Measurements from ENCODE around the gene SLC25A25. TPM values are rescaled to one million over a fixed set of nuclear protein-coding genes. Genes with fewer than 3 reads are reported as not detected.

SLC25A25 gene
- total and polyA plus RNA-seq, 9 of the 15 experiments (the other 6 are each of a cell fraction or from before 2014, with no cell fraction given): 0.07 to 35.9 (median 23.2) TPM

GRCh38 chr9:128105538-128106175 lies 37.6 kb downstream of the SLC25A25 start:
- peaks cover 15% of the 10 kb centered on the region for H3K79me2 ChIP-seq (ENCODE audit: control insufficient read depth, insufficient read depth, low read length)
- H3K4me1 ChIP-seq (replicated peaks in 1 of 2; ENCODE audit: control insufficient read depth in 2 of 2, insufficient read depth in 2 of 2, low read length in 2 of 2): peaks cover 13 to 63% of the 10 kb centered on the region in 2 experiments; a peak in 4 of 5 replicates
- no peak for DNase-seq (ENCODE audit: extremely low read depth in 1 of 4, low spot score in 3 of 4)
- FAIRE-seq: no peak
- in situ Hi-C loops (cut with MboI): no loop called here
- ATAC-seq: no peak
- H3K4me3 ChIP-seq: no peak overlapping the region
- H3K36me3 ChIP-seq (ENCODE audit: control insufficient read depth, insufficient read depth, low read length): peaks cover 87% of the 10 kb centered on the region
- no peaks in the 10 kb centered on the region for H3K27me3 ChIP-seq (ENCODE audit: control insufficient read depth in 2 of 2, insufficient read depth in 2 of 2, low read length in 2 of 2)
- no peak overlapping the region for H3K27ac ChIP-seq (ENCODE audit: extremely low read depth, low read depth, low read length)
- ChIA-PET CTCF (ENCODE audit: low intra/inter-chr PET ratio) (no interaction called here), POLR2A (interaction anchor here (1.5 to 1.7 kb wide), 2 partner anchors 10 to 11 kb away, joined by 8 to 14 read pairs; no protein-coding TSS in a partner anchor)
- H4K20me1 ChIP-seq (replicated peaks; ENCODE audit: control insufficient read depth, insufficient read depth, low read length): no peaks in the 10 kb centered on the region
- BruUV-seq (replicated peaks): no TSS peak
- no peak overlapping the region for H3K9ac ChIP-seq (ENCODE audit: insufficient read depth in 1 of 2, low read depth in 2 of 2, low read length in 2 of 2)
- TF ChIP-seq NFE2L1 (tag; IDR thresholded peaks at IDR 0.05; ENCODE audit: borderline replicate concordance, low read depth) (no peak), RBM22 (IDR thresholded peaks at IDR 0.05; ENCODE audit: low read depth, low read length, poor library complexity, severe bottlenecking) (peak; percentile 4)
- no peak overlapping the region for H2AFZ ChIP-seq (ENCODE audit: low read depth, low read length)
- no peaks in the 10 kb centered on the region for H3K9me3 ChIP-seq (replicated peaks; ENCODE audit: control insufficient read depth, insufficient read depth, low read depth, low read length)
- no peak overlapping the region for H3K4me2 ChIP-seq (ENCODE audit: insufficient read depth, low read length)
- WGBS (ENCODE audit: insufficient coverage, low coverage, missing lambda C conversion rate): 95% methylated on average over 18 of the region's 21 CpGs
- no peaks in the 10 kb centered on the region for H3K9me1 ChIP-seq (ENCODE audit: control insufficient read depth, insufficient read depth, low read length)
- intact Hi-C loops (cut with micrococcal nuclease): no loop called here

- FAIRE-seq (no peak), DNase-seq (ENCODE audit: extremely low read depth in 1 of 4, low spot score in 3 of 4) (no peak), ATAC-seq (no peak)
- no peak overlapping the region for H3K27ac ChIP-seq (ENCODE audit: extremely low read depth, low read depth, low read length)
- peaks cover 11 to 57% of the 10 kb centered on the region in 2 experiments; a peak in 4 of 5 replicates for H3K4me1 ChIP-seq (replicated peaks in 1 of 2; ENCODE audit: control insufficient read depth in 2 of 2, insufficient read depth in 2 of 2, low read length in 2 of 2)
- no peak overlapping the region for H3K4me2 ChIP-seq (ENCODE audit: insufficient read depth, low read length)
- in situ Hi-C loops (cut with MboI): no loop called here
- intact Hi-C loops (cut with micrococcal nuclease): no loop called here
- peaks cover 83% of the 10 kb centered on the region for H3K36me3 ChIP-seq (ENCODE audit: control insufficient read depth, insufficient read depth, low read length)
- H3K9me1 ChIP-seq (ENCODE audit: control insufficient read depth, insufficient read depth, low read length): no peaks in the 10 kb centered on the region
- H3K9ac ChIP-seq (ENCODE audit: insufficient read depth in 1 of 2, low read depth in 2 of 2, low read length in 2 of 2): peak overlapping the region in 1 of 2 experiments; percentile 60; a peak in 1 of 4 replicates
- H2AFZ ChIP-seq (ENCODE audit: low read depth, low read length): no peak overlapping the region
- H3K27me3 ChIP-seq (ENCODE audit: control insufficient read depth in 2 of 2, insufficient read depth in 2 of 2, low read length in 2 of 2): no peaks in the 10 kb centered on the region
- no peaks in the 10 kb centered on the region for H3K9me3 ChIP-seq (replicated peaks; ENCODE audit: control insufficient read depth, insufficient read depth, low read depth, low read length)
- POLR2A ChIA-PET: interaction anchor here (1.4 to 1.7 kb wide), 3 partner anchors 9 to 12 kb away, joined by 5 to 14 read pairs (median 8); no protein-coding TSS in a partner anchor
- CTCF ChIA-PET (ENCODE audit: low intra/inter-chr PET ratio): no interaction called here
- BruUV-seq (replicated peaks): no TSS peak
- no peaks in the 10 kb centered on the region for H4K20me1 ChIP-seq (replicated peaks; ENCODE audit: control insufficient read depth, insufficient read depth, low read length)
- WGBS (ENCODE audit: insufficient coverage, low coverage, missing lambda C conversion rate): 95% methylated on average over 16 of the region's 23 CpGs
- no peak overlapping the region for H3K4me3 ChIP-seq
- H3K79me2 ChIP-seq (ENCODE audit: control insufficient read depth, insufficient read depth, low read length): peaks cover 8% of the 10 kb centered on the region
- no peak for TF ChIP-seq RBFOX2 (IDR thresholded peaks at IDR 0.05; ENCODE audit: low read depth, low read length)
- TF ChIP-seq ZNF445 (CRISPR knock-in tag; IDR thresholded peaks at IDR 0.05; ENCODE audit: low read depth): no peak
- peak; percentile 47; the same call in 1 of the 2 replicates for TF ChIP-seq POLR2G (IDR thresholded peaks at IDR 0.05; ENCODE audit: low read depth, low read length)
- no peak for TF ChIP-seq EGR1 (conservative IDR thresholded peaks at IDR 0.05)
- no peak for TF ChIP-seq CREB3L1 (IDR thresholded peaks at IDR 0.05; ENCODE audit: borderline replicate concordance, low read depth)
- TF ChIP-seq CTCF (IDR thresholded peaks at IDR 0.05 in 2 of 3, conservative IDR thresholded peaks at IDR 0.05 in 1 of 3; ENCODE audit: insufficient read depth in 2 of 3, low read depth in 1 of 3, low read length in 3 of 3): 0 out of 6 replicates have a peak, but pooled peaks of 1 of the 3 experiments have one; percentile 13
- no peak for TF ChIP-seq KHSRP (IDR thresholded peaks at IDR 0.05)
Observed at GRCh38 chr9:128106181-128106939, 38.3 kb downstream of the SLC25A25 start.
